GM12872 (cell line): ENCODE results near the gene FKBP11.

ENCODE experiments used
- TF ChIP-seq, protein P1 (sequence below): IDR thresholded peaks from 3 replicates; pipeline ENCODE4 v1.5.1; 2011; ENCODE audit warnings: low read depth, mild to moderate bottlenecking, low read length, moderate library complexity; ENCODE audit not compliant: insufficient read depth

FKBP11 gene

DNA sequence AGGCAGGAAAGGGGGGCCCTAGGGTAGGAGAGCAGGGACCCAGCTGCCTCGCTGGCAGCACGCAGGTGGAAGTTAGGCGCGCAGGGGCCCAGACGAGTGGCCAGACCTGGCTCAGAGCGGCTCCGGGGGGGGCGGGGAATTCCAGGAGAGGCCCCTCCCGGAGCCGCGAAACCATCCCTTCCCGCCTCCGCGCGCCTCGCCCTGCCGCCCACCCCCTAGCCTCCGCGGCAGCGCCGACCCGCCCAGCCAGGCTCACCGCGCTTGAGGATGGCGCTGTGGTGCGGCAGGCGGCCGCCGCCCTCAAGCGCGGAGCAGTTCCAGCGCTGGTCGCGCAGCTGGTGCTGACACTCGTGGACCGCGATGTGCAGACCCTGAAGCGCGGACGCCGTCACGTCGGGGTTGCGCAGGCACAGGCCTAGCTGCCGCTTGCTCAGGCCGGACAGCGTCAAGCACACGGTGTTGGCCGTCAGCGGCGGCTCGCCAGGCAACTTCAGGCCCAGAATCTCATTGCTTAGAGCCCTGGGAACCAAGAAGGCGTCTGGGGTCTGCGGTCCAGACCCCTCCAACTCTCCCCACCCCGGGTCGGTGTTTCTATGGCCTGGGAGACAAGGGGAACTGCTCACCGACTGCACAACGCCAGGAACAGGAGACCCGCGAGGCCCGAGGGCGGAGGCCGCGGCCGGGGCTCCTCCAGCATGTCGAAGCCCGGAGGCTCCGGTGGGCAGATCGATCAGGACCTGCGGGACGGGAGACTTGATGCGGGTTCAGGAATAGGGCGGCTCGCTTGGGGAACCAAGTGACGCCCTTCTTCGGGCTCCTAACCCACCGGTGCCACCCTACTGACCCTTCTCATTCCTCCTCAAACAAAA is 44.8 kb upstream of the FKBP11 start:
- TF ChIP-seq, protein P1, sequence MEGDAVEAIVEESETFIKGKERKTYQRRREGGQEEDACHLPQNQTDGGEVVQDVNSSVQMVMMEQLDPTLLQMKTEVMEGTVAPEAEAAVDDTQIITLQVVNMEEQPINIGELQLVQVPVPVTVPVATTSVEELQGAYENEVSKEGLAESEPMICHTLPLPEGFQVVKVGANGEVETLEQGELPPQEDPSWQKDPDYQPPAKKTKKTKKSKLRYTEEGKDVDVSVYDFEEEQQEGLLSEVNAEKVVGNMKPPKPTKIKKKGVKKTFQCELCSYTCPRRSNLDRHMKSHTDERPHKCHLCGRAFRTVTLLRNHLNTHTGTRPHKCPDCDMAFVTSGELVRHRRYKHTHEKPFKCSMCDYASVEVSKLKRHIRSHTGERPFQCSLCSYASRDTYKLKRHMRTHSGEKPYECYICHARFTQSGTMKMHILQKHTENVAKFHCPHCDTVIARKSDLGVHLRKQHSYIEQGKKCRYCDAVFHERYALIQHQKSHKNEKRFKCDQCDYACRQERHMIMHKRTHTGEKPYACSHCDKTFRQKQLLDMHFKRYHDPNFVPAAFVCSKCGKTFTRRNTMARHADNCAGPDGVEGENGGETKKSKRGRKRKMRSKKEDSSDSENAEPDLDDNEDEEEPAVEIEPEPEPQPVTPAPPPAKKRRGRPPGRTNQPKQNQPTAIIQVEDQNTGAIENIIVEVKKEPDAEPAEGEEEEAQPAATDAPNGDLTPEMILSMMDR = 0 out of 3 replicates have a peak, but pooled peaks have one; percentile 14

DNA sequence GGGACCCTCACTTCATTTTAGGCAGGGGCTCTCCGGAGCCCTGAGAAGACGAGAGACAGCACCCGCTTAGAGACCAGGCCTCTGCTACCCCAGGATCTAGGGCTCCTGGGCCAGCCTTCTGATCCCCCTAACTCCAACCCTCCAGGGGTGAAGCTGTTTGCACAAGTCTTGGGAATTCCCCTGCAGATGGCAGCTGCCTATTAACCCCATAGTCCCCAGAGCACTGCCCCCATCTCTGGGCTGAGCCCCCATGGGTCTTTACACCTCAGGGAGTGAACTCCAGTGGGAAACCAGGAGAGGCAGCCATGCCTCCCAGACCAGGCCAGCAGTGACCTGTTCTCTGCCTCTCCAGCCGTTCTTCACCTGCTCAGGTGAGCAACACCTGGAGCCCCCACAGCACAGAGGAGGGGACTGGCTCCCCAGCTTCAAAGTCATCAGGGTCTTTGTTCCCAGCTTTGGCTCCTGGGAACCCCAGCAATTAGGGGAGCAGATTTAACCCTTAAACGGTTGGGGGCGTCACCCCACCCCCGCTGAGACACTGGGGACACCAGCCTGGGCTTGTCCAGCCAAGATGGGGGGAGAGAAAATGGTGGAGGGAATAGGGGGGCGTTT is 44.0 kb upstream of the FKBP11 start:
- TF ChIP-seq, protein P1 = no peak

- TF ChIP-seq, protein P1 = no peak
Measured at GRCh38 chr12:48968467-48968866, 43.2 kb upstream of the FKBP11 start.

DNA sequence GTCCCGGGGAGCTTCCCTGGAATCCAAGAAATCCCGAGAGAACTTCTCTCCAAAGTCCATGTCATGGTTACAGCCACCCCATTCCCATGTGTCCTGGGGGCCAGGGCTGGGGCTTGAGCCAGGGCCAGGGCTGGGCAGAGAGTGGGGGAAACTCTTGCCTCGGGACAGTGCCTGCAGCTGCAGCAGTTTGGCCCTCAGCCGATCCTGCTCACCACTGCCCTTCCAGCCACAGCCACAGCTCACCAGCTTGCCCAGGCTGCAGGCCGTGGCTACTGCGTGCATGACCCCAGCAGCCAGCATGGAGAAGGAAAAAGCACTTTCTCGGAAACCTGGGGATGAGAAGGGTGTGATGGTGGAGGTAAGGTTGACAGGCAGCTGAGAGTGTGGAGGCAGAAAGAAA is 42.7 kb upstream of the FKBP11 start:
- TF ChIP-seq, protein P1 = no peak

GRCh38 chr12:48966177-48966895 is 41.0 kb upstream of the FKBP11 start:
- TF ChIP-seq, protein P1 = no peak

GRCh38 chr12:48965298-48965838 is 40.1 kb upstream of the FKBP11 start:
- TF ChIP-seq, protein P1 = no peak

- TF ChIP-seq, protein P1 = no peak
Measured at GRCh38 chr12:48961801-48962200, 36.5 kb upstream of the FKBP11 start.
